ENCODE measurements around the gene UGT1A8. TPM values are rescaled to one million over a fixed set of nuclear protein-coding genes. Genes with fewer than 3 reads are reported as not detected.
"Not testable (repeated sequence)": the region's sequence is repeated elsewhere in the genome, so short reads cannot be mapped to it uniquely, and the experiment has no call there.

UGT1A8 gene
- total RNA-seq = not detected

DNA sequence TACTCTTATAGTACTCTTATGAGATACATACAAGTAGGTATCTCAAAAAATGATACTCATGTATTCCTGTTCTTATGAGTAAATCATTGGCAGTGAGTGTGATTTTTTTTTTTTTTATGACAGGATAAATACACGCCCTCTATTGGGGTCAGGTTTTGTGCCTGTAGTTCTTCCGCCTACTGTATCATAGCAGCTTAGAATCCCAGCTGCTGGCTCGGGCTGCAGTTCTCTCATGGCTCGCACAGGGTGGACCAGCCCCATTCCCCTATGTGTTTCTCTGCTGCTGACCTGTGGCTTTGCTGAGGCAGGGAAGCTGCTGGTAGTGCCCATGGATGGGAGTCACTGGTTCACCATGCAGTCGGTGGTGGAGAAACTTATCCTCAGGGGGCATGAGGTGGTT is at the start of gene UGT1A8:
TSS of gene UGT1A8 (plus strand) at position 158 of the 400 bp plus-strand sequence. CDS start at position 233, 75 bp downstream.
- H3K36me3 ChIP-seq; H3K4me3 ChIP-seq; H3K4me1 ChIP-seq; H3K27ac ChIP-seq; intact Hi-C loops (cut with DNase I); DNase-seq (ENCODE audit: low spot score in 2 of 2); H3K27me3 ChIP-seq; H3K9me3 ChIP-seq: not testable (repeated sequence)

- no peaks in the 10 kb centered on the region for H3K9me3 ChIP-seq
- H3K4me3 ChIP-seq = no peak overlapping the region
- DNase-seq (ENCODE audit: low spot score in 2 of 2) = no peak
- no peaks in the 10 kb centered on the region for H3K36me3 ChIP-seq
- no peaks in the 10 kb centered on the region for H3K4me1 ChIP-seq
- TF ChIP-seq CTCF (IDR thresholded peaks at IDR 0.05) = no peak
- H3K27ac ChIP-seq = no peak overlapping the region
- no peaks in the 10 kb centered on the region for H3K27me3 ChIP-seq
- intact Hi-C loops (cut with DNase I) = no loop called here
These were observed 46.4 kb upstream of the UGT1A8 start for GRCh38 chr2:233571001-233571400.

- Histone ChIP-seq H3K27ac (no peak overlapping the region), H3K9me3 (no peaks in the 10 kb centered on the region), H3K4me1 (no peaks in the 10 kb centered on the region), H3K27me3 (no peaks in the 10 kb centered on the region), H3K4me3 (no peak overlapping the region), H3K36me3 (no peaks in the 10 kb centered on the region)
- DNase-seq (ENCODE audit: low spot score in 2 of 2) = no peak
- no peak for TF ChIP-seq CTCF (IDR thresholded peaks at IDR 0.05)
- intact Hi-C loops (cut with DNase I) = no loop called here
These were observed 46.0 kb upstream of the UGT1A8 start for GRCh38 chr2:233571462-233571861.

- H3K36me3 ChIP-seq = no peaks in the 10 kb centered on the region
- H3K27ac ChIP-seq = no peak overlapping the region
- no peaks in the 10 kb centered on the region for H3K9me3 ChIP-seq
- no peak for DNase-seq (ENCODE audit: low spot score in 2 of 2)
- no peak overlapping the region for H3K4me3 ChIP-seq
- no peaks in the 10 kb centered on the region for H3K27me3 ChIP-seq
- TF ChIP-seq CTCF (IDR thresholded peaks at IDR 0.05) = no peak
- intact Hi-C loops (cut with DNase I) = no loop called here
- no peaks in the 10 kb centered on the region for H3K4me1 ChIP-seq
These were observed 45.0 kb upstream of the UGT1A8 start for GRCh38 chr2:233572468-233572867.

GRCh38 chr2:233577341-233577740 is 40.1 kb upstream of the UGT1A8 start:
- H3K4me1 ChIP-seq; H3K27me3 ChIP-seq; intact Hi-C loops (cut with DNase I); H3K4me3 ChIP-seq; H3K9me3 ChIP-seq; H3K36me3 ChIP-seq; DNase-seq (ENCODE audit: low spot score in 2 of 2); H3K27ac ChIP-seq: not testable (repeated sequence)

GRCh38 chr2:233583217-233583965 is 34.0 kb upstream of the UGT1A8 start:
- H3K36me3 ChIP-seq; H3K9me3 ChIP-seq; H3K4me1 ChIP-seq; DNase-seq (ENCODE audit: low spot score in 2 of 2); H3K4me3 ChIP-seq; H3K27ac ChIP-seq; H3K27me3 ChIP-seq; intact Hi-C loops (cut with DNase I): not testable (repeated sequence)

DNA sequence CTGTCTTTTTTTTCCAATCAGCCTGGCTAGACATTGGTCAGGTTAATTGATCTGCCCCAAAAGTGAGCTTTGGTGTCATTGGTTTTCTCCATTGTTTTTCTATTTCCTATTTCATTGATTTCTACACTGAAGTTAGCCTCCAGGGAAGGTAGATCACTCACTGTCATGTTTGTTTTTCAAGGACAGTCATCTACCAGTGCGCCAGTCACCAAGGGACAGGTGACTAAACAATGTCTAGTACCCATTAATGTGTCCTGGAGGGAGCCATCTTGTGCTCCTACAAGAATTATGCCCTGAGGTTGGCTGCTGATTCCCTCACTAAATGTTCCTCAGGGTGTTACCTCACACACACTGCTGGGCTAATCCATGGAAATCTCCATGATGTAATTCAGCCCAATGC is 33.2 kb upstream of the UGT1A8 start:
- no peaks in the 10 kb centered on the region for H3K4me1 ChIP-seq
- H3K27ac ChIP-seq = no peak overlapping the region
- no peaks in the 10 kb centered on the region for H3K36me3 ChIP-seq
- no peaks in the 10 kb centered on the region for H3K9me3 ChIP-seq
- intact Hi-C loops (cut with DNase I) = no loop called here
- no peak for TF ChIP-seq CTCF (IDR thresholded peaks at IDR 0.05)
- H3K4me3 ChIP-seq = no peak overlapping the region
- H3K27me3 ChIP-seq = no peaks in the 10 kb centered on the region
- DNase-seq (ENCODE audit: low spot score in 2 of 2) = no peak
